Effector memory CD4-positive, alpha-beta T cell (primary cell): ENCODE results near the gene ACIN1.
"Not testable (repeated sequence)": the region's sequence is repeated elsewhere in the genome, so short reads cannot be mapped to it uniquely, and the experiment has no call there.

Experiments
- DNase-seq, 3 donors: peaks; one replicate each; pipeline ENCODE4 v3.0.0-alpha.2; 2020
- H3K27ac ChIP-seq: 2 replicates; pipeline ENCODE4 v1.7.0; 2013; ENCODE audit warnings: mild to moderate bottlenecking, low read length, moderate library complexity; ENCODE audit not compliant: insufficient read depth, poor library complexity, severe bottlenecking
- H3K27me3 ChIP-seq: replicated peaks from 2 replicates; pipeline ENCODE4 v1.7.0; 2013; ENCODE audit warnings: mild to moderate bottlenecking, low read length; ENCODE audit not compliant: insufficient read depth, control insufficient read depth, poor library complexity, severe bottlenecking
- H3K36me3 ChIP-seq: 2 replicates; pipeline ENCODE4 v1.7.0; 2013; ENCODE audit warnings: mild to moderate bottlenecking, low read length, moderate library complexity; ENCODE audit not compliant: control insufficient read depth, insufficient read depth
- H3K4me1 ChIP-seq: 2 replicates; pipeline ENCODE4 v1.7.0; 2013; ENCODE audit warnings: low read length, mild to moderate bottlenecking; ENCODE audit not compliant: control insufficient read depth, insufficient read depth, poor library complexity, severe bottlenecking
- H3K4me3 ChIP-seq: 2 replicates; pipeline ENCODE4 v1.7.0; 2013; ENCODE audit warnings: low read length, low read depth, mild to moderate bottlenecking; ENCODE audit not compliant: insufficient read depth, poor library complexity, severe bottlenecking
- H3K9me3 ChIP-seq: 2 replicates; pipeline ENCODE4 v1.7.0; 2013; ENCODE audit warnings: mild to moderate bottlenecking, low read length, moderate library complexity; ENCODE audit not compliant: control insufficient read depth

The ACIN1 gene

DNA sequence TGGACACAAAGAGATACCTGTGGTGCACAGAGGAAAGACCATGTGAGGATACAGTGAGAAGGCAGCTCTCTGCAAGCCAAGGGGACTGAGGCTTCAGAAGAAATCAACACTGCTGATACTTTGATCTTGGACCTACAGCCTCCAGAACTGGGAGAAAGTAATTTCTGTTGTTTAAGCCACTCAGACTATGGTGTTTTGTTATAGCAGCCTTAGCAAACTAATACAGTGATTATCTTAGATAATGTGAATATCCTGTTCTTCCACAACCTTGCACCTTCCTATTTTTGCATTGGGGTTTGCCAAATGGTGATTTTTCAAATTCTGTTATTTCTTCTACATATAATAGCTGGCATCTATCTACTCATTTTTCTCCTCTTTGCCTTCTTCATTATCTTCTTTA is 76.8 kb downstream of the ACIN1 start:
- no peak for DNase-seq

DNA sequence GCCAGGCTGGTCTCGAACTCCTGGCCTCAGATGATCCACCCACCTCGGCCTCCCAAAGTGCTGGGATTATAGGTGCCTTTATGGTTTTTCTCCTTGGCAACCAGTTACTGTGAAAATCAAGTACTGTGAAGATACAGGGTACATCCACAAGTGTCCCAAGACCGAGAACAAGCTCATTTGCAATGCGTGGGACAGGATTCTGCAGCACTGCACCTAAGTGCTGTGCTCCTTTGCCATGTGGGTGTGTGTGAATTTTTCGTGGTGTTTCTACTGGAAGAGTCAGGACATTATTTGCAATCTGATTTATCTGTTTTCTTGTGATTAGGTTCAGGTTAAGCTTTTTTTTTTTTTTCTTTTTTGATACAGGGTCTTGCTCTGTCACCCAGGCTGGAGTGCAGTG is 77.8 kb downstream of the ACIN1 start:
- H3K4me1 ChIP-seq = no peaks in the 10 kb centered on the region
- no peak overlapping the region for H3K4me3 ChIP-seq
- no peak overlapping the region for H3K27ac ChIP-seq
- no peak for DNase-seq
- H3K27me3 ChIP-seq = no peaks in the 10 kb centered on the region
- H3K9me3 ChIP-seq = no peaks in the 10 kb centered on the region
- H3K36me3 ChIP-seq = no peaks in the 10 kb centered on the region

More for the DNA sequence above, 76.8 kb downstream of the ACIN1 start:
- no peak overlapping the region for H3K27ac ChIP-seq
- peaks cover 3% of the 10 kb centered on the region for H3K4me1 ChIP-seq
- H3K9me3 ChIP-seq = no peaks in the 10 kb centered on the region
- H3K27me3 ChIP-seq = no peaks in the 10 kb centered on the region
- no peaks in the 10 kb centered on the region for H3K36me3 ChIP-seq
- H3K4me3 ChIP-seq = no peak overlapping the region

DNA sequence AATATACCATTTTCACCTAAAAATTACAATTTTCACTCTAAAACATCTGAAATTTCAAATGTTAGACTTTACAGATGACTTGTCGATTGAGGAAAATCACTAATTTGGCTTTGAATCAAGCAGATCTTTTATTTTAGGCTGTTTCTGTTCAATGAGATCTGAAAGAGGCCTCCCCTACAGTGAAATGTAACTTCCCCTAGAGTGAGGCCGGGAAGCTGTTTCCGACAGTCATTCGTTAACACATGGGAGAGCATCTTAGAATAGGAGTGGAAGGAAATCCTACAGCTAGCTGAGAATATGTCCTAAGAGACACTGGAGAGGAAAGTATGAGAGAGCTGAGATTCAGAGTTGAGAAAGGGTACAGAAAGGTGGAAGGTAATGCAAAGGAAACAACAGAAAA is 79.3 kb downstream of the ACIN1 start:
- Histone ChIP-seq H3K27ac (no peak overlapping the region), H3K36me3 (no peaks in the 10 kb centered on the region), H3K4me1 (no peaks in the 10 kb centered on the region), H3K27me3 (no peaks in the 10 kb centered on the region), H3K4me3 (no peak overlapping the region), H3K9me3 (no peaks in the 10 kb centered on the region)
- no peak for DNase-seq

- H3K4me3 ChIP-seq, H3K9me3 ChIP-seq, H3K27me3 ChIP-seq, H3K36me3 ChIP-seq, H3K4me1 ChIP-seq, DNase-seq, H3K27ac ChIP-seq: not testable (repeated sequence)
Observed at GRCh38 chr14:23013749-23014054, 81.2 kb downstream of the ACIN1 start.

DNA sequence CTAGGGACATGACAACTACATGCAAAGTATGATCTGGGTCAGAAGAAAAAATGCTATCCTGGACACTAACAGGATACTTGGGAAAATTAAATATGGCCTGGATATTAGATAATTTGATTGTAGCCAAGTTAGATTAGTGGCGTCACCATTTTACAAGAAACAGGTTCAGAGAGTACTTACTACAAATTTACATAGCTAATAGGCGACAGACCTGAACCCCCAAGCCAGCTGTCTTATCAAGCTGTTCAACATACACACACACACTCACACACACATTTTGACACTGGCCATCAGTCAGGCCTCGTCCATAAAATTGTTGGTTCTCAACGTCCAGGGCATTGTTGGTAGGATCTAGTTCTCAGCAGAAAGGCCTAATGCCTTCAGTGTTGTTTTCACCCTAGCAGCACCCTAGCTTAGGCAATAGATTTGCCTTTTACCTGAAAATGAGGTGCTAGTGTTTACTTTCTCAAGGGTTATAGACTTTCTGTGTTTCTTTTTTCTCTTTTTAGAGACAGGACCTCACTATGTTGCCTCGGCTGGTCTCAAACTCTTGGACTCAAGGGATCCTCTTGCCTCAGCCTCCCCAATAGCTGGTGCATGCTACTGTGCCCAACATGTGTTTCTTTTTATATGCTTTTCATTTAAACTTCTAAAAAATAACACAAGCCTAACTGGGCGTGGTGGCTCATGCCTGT is 81.7 kb downstream of the ACIN1 start:
- Histone ChIP-seq H3K4me3 (no peak overlapping the region), H3K4me1 (peaks cover 5% of the 10 kb centered on the region), H3K27me3 (no peaks in the 10 kb centered on the region)

DNA sequence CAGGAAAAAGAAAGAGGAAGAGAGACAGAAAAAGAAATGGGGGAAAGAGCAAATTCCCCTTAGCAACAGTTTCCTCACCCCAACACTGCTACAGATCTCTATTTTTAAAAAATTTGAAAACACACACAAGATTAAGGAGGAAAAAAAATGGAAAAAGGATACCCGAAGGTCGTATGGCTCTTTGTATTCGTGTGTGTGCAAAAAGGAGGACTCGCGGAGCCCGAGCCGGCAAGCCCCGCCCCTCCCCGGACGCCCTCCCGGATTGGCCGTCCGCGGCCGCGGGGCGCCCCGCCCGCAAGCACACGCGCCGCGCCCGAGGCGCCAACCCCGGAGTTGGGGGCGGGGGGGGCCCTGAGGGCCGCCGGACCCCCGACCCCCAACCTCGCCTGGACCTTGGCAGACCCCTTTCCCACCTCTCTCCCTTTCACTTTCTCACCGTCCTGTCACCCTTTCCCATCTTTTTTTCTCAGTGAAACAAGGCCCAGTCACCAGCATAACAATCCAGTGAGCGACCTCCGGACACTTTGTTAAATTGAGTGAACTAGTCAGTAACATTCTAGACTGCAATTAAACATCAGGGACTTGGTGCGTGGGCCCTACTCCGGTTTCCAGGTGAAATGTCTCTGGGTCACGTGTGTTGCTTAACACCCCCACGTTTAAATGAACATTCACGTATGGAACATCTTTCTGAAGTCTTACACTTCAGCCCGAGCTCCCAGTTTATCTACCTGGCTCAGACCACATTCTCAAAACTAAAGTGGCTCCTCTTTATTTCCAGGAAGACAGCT is 84.8 kb downstream of the ACIN1 start, which contains the start of gene C14orf93:
TSS of gene C14orf93 (minus strand) at position 205 of the 788 bp plus-strand sequence. CDS start 11,120 bp downstream, outside the sequence.
- H3K4me3 ChIP-seq = peak within 1 kb of the TSS; percentile 47
- no peaks in the 10 kb centered on the region for H3K36me3 ChIP-seq
- peaks cover 12% of the 10 kb centered on the region for H3K4me1 ChIP-seq
- no peaks in the 10 kb centered on the region for H3K27me3 ChIP-seq
- peak within 1 kb of the TSS; percentile 69 for H3K27ac ChIP-seq
- DNase-seq = peak; percentile 47 to 71 (median 56)
- no peaks in the 10 kb centered on the region for H3K9me3 ChIP-seq

More for the DNA sequence above, 81.7 kb downstream of the ACIN1 start:
- Histone ChIP-seq H3K9me3 (no peaks in the 10 kb centered on the region), H3K27ac (no peak overlapping the region), H3K36me3 (no peaks in the 10 kb centered on the region)
- no peak for DNase-seq

- peaks cover 12% of the 10 kb centered on the region for H3K4me1 ChIP-seq
- no peak for DNase-seq
- peak overlapping the region; percentile 45 for H3K27ac ChIP-seq
- no peaks in the 10 kb centered on the region for H3K36me3 ChIP-seq
- H3K9me3 ChIP-seq = no peaks in the 10 kb centered on the region
- H3K27me3 ChIP-seq = no peaks in the 10 kb centered on the region
- peak overlapping the region; percentile 47 for H3K4me3 ChIP-seq
Observed at GRCh38 chr14:23009483-23009938, 85.4 kb downstream of the ACIN1 start.

DNA sequence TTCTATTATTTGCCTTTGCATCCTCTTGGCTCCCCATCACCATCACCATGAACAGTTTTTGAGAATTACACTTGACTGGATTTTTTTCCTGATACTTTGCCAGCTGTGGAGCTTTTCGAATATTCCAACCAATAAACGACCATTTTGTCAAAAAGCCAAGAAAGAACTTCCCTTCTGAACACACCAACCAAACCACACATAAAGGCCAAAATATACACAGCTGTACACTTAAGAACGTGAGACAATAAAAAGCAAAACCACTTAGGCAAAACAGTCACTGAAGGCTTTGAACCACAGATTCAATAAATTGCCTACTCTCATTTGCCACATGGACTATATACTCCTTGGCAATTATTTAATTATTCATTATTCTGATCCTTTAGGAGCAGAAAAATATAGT is 86.1 kb downstream of the ACIN1 start:
- H3K36me3 ChIP-seq = no peaks in the 10 kb centered on the region
- H3K27ac ChIP-seq = no peak overlapping the region
- no peak overlapping the region for H3K4me3 ChIP-seq
- H3K9me3 ChIP-seq = no peaks in the 10 kb centered on the region
- peaks cover 12% of the 10 kb centered on the region for H3K4me1 ChIP-seq
- DNase-seq = no peak
- no peaks in the 10 kb centered on the region for H3K27me3 ChIP-seq
